ENCODE data around the gene TDRD10. TPM values are rescaled to one million over a fixed set of nuclear protein-coding genes. Genes with fewer than 3 reads are reported as not detected.
"Not testable (repeated sequence)": the region's sequence is repeated elsewhere in the genome, so short reads cannot be mapped to it uniquely, and the experiment has no call there.

Gene TDRD10
- total RNA-seq, 1 experiment from 2014 or later, result not detected

DNA sequence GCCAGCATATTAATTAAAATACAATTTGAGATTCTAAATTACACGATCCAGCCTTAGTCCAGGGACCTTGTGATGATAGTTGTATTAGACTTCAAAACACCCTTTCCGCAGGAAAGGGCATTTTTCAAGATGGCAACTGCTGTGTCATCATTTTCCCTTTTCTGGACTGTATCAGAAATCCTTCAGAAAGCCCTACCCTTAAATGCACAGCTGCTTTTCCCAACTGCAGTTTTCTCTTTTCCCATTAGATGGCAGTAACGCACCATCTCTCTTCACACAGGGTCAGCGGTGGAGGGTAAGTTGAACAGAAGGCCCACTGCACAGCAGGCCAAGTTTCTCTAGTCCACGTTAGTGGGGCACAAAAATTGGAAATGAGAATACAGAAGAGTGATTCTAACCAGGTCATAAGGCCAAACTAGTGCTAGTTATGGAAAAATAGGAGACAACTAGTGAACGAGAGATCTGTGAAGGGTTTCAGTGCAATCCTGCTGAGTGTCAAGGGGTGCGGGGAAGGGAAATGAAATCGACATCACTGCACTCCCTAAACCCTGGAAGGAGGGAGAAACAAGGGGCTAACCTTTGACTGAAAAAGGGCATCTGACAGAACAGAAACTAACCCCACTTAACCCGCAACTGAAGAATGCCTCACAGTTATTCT is 22.1 kb upstream of the TDRD10 start:
- peak; percentile 87 for DNase-seq (ENCODE audit: low spot score)

DNA sequence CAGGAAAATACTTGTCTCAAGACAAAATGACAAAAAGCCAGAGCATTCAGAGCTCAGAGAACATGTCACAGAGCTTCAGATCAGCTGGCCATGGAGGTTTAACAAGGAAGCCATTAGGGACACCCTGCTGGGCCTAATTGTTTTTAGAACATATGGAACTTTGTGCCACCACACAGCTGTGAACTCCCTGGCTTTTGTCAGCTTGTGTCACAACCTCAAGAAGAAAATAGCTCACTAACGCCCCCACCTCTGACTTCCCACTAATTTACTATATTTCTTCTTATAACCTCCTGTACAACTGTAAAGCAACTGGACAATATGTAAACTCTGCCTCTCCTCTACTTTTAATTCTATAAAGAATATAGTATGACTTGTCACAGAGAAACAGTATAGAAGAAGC is 21.0 kb upstream of the TDRD10 start:
- DNase-seq (ENCODE audit: low spot score), result no peak

DNA sequence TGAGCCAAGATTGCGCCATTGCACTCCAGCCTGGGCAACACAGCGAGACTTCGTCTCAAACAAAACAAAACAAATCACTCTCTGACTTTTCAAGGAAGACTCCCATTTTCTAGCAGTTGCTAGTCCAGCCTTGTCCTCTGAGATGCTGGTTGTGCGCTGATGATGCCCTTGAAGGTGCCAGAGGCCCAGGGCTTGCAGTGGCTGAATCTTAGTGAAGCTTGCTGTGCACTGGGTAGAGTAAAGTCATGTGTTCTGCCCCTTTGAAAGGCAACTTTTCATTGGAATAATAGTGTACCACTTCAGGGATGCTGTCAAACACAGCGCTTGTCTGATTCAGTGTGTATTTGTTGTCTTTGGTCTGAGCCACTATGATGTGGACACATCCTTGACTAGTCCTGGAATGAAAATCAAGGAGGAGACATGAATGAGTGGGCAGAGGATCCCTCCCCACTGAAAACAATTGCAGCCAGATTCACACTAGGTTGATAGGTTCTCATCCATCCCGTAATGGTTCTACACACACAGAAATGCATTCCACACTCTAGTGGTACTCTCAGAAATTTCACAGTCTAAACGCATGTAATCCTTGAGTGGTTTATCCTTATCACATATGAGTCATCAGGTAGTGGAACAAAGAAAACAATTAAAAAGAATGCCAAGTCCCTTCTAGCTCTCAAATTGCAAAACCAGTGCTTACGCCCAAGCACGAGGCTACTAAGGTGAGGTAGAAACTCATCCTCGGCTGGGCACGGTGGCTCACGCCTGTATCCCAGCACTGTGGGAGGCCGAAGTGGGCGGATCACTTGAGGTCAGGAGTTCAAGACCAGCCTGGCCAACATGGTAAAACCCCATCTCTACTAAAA is 17.8 kb upstream of the TDRD10 start:
- DNase-seq (ENCODE audit: low spot score), result peak; percentile 97

DNA sequence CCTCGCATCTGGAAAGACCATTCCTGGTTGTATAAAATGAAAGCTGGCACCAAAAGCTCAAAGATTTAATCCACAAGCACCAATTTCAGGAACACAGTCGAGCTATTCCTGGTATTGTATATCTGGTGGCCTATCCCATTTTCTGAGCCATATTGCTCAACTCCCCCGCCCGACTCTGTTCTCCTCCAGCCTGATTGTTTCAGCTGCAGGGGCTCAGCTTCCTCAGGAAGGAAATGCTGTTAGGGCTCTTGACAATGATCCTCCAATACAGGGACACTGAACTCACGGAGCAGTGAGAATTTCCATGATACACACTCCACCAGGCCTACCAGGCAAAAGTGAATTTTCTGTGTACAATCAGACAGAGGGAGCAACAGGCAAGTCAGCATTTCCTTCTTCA is 16.9 kb upstream of the TDRD10 start:
- no peak for DNase-seq (ENCODE audit: low spot score)

DNA sequence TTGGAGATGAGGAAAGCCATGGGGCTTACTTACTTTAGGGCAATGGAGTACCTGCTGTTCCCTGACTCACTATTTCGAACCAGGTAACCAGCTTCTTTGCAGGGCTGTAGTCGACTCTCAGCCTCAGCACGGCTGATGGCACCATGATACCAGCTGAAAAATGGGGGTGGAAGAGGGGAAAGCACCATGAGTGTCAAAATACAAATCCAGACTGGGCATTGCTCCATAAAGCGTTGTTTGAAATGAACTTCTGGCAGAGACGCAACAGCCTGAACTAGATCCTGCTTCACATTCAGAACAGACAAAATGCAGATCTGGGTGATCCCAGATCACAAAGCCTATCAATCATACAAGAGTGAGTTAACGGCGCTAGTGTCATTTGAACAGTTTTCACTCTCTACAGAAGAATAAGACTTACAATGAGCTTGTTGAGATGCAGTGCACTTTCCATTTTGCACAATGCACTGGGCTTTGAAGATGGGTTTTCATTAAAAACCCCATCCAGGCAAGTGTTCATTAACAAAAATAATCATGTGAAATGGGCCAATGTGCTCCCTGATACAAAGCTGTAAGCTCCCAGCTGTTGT is 16.0 kb upstream of the TDRD10 start:
- no peak for DNase-seq (ENCODE audit: low spot score)

DNA sequence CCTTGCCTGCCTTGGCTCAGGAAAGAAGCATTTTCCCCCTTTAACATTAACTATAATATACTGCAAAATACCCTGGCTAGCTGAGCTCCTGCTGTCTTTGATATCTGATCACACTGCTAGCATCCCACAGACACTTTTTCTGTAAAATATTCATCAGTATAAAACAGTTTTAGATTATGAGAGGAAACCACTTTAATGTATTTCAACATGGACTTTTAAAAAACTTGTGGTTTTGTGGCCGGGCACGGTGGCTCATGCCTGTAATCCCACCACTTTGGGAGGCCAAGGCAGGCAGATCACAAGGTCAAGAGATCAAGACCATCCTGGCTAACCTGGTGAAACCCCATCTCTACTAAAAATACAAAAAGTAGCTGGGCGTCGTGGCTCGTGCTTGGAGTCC is 15.3 kb upstream of the TDRD10 start:
- not testable (repeated sequence) for DNase-seq (ENCODE audit: low spot score)

DNA sequence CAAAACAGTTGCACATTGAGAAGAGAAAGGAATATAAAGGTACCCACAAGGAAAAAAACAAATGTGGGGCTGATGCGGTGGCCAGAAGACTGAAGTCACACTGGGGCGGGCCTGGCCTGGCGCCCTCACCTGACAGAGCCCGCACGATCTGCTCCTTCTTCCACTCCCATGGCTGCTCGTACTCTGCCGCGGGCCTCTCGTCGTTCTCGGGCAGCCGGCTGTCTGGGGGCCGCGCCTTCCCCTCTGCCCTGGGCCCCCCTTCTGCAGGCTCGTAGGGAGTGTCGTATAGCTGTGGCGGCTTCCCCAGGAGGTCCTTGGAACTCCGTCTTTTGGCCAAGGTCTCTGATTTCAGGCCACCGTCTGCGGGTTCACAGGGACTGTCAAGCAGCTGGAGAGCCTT is 13.1 kb upstream of the TDRD10 start:
- no peak for DNase-seq (ENCODE audit: low spot score)

DNA sequence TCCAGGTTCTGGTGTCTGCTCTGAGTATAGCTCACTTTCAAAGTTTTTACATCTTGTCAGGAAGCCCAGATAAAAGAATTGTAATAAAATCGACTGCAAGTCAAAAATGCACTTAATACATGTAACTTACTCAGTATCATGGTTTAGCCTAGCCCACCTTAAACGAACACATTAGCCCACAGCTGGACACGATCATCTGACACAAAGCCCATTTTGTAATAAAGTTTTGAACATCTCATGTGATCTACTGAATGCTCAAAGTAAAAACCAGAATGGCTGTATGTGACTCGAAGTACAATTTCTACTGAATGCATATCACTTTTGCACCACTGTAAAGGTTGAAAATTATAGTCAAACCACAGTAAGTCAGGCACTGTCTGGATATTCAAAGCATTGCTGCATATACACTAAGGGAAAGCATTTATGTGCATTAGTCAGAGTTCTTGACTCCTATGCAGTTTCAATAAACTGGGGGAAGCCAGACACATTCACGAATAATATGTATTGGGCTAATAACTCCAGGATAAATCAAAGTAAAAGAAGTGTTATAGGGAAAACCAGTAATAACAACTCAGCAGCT is 12.2 kb upstream of the TDRD10 start:
- DNase-seq (ENCODE audit: low spot score), result no peak

DNA sequence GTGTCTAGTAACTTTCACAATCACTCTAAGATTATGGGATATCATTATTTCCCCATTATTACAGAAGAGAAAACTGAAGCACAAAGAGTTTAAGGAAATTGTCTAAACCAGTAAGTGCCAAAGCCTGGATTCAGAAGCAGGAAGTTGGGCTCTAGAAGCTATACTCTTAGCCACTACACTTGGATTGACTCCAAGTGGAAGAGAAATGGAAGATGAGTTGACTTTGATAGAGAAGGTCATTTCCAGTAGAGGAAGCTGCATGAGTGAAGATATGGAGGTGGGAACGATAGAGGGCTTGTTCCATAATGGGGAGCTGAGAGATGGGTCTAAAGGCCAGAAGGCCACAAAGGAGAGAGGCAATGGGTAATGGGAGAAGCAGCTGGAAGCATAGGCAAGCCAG is 11.7 kb upstream of the TDRD10 start:
- DNase-seq (ENCODE audit: low spot score), result no peak

DNA sequence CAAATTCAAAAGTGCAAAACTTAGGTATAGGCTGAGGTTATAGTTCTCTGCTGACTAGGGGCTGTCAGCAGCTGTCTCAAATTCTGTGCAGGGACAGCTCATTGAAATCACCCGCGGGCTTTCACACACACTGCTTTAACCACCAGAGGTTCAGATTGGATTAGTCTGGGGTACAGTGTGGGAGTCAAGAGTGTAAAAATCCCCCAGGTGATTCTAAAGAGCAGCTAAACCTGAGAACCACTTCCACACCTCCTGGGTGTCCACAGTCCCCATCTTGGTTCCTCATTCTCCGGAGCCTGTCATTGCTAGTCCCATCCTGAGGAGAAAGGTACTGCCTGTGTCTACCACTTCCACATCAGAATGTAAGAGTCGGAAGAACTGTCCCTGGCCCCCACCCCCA is 9.9 kb upstream of the TDRD10 start:
- DNase-seq (ENCODE audit: low spot score), result no peak

DNA sequence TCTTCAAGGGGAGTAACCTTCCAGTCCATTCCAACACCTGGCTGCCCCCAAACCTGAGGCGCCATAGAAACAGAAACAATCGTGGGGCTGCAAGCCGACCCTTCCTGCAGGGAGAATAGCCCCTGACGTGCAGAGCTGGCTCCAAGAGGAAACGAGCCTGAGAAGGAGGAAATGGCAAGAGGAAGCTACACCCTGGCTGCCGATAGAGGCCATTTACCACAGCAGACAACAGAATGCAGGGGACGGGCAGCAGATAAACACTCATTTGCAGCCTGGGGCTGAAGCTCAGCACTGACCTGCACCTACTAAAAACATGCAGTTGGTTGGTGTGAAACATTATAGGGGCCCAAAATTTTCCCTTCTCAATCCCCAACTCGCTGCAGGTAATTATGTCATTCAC is 8.7 kb upstream of the TDRD10 start:
- DNase-seq (ENCODE audit: low spot score), result no peak

DNA sequence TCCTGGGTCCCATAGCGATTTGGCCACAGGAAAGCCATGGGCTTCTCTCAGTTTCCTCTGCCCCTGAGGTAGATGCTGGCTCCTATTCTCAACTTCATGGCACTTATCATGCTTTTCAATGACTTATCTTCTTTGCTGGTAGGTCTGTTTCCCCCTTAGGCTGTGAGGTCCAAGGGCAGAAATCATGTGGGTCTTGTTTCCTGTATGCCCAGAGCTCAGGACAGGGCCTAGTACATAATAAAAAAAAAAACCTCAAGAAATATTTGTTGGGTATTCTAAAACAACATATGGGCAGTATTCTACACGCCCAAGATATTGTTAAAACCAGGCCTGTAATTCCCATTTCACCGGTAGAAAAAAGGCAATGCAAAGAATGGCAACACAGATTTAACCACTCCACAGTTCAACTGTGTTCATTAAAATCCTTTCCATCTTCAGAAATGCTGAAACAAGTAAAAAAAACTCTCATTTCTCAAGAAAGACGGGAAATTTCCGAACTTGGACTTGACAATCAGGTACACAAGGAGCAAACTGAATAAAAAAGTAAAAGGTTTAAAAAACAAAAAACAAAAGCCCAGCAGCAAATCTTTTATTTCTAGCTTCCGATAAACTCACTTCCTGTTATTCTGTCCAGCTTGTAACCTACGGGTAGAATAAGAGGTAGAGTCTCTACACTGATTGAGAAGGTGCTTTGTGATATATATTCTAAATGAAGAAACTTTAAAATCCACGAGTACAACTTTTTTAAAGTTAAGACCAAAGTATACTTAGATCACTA is 6.3 kb upstream of the TDRD10 start:
- no peak for DNase-seq (ENCODE audit: low spot score)

DNA sequence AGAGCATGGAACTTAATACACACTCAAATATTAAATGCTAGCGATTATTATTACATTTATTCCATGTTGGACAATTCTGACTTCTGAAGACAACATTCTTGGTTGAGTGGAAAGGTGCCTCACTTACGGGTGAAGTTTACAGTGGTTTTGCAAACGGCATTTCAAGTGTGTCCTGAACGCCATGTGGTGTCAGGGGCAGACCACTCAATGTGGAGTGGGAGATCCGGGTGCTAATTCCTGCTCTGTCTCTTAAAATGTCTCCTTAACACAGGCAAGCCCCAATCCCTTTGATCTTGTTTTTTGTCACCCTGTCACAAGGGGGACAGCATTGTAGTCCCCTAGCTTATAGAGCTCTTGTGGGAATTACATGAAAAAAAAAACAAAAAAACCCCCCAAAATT is 5.6 kb upstream of the TDRD10 start:
- no peak for DNase-seq (ENCODE audit: low spot score)

DNA sequence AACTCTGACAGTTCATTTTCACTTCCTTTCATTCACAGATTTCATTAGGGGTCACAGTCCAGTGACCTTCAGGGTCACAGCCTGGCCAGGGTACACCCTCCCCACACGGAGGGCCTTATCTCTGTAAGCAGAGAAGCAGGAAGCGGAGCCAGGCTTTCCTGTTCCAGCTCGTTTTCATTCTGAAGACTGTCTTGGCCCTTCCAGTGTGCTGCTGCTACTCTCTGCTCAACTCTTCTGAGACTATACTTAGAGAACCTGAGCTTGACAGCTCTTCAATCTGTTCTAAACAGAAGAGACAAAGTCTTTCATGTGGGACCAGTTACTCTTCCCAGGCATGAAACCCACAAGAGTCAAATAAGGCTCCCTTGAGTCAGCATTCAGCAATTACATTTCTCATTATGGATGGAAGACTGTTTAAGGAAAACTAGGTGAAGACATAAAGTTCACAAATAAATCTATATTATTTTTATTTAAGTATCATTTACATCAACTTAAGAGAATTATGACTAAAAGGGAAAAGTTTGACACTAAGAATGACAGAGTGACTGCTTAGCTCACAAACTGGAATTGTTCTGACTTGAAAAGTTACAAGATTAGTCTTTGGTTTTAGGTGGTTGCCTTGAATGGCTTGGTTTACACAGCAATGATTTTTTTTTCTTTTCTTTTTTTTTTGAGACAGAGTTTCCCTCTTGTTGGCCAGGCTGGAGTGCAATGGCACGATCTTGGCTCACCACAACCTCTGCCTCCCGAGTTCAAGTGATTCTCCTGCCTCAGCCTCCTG is 4.8 kb upstream of the TDRD10 start:
- DNase-seq (ENCODE audit: low spot score), result no peak

DNA sequence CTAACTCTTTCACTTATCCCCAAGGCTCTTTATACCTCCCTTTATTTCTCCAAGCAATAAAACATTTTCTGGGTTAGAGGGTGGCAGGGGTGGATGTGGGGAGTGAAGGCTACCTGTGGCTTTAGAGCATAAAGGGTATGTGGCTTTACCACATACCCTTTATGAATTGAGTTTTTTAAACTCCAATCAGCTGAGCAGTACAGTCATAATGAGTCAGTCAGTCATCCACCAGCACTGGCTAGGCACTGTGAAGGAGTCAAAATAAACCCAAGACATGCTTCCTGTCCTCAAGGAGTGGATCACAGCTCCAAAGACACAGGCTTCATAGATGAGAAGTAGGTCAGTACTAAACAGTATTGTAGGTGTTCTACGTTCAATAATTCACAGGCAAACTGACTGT is 2.6 kb upstream of the TDRD10 start:
- no peak for DNase-seq (ENCODE audit: low spot score)

DNA sequence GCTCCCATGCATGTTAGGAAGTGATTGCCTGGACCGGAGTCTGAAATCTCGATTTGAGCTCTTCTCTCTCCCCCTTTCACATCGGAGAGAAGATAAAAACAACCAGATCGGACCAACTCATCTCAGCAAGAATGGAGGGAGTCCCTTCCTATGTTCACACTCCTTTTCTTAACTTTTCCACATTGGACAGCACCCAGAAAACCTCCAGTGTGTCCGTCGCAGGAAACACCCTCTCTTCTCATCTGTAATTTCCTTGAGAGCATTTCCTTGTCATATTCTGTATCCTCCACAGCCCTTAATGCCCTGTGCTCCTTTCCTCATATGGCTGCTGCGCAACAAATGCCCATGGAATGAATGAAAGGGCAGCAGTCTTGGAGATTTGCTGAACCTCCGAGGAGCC is 1.5 kb upstream of the TDRD10 start:
- no peak for DNase-seq (ENCODE audit: low spot score)

DNA sequence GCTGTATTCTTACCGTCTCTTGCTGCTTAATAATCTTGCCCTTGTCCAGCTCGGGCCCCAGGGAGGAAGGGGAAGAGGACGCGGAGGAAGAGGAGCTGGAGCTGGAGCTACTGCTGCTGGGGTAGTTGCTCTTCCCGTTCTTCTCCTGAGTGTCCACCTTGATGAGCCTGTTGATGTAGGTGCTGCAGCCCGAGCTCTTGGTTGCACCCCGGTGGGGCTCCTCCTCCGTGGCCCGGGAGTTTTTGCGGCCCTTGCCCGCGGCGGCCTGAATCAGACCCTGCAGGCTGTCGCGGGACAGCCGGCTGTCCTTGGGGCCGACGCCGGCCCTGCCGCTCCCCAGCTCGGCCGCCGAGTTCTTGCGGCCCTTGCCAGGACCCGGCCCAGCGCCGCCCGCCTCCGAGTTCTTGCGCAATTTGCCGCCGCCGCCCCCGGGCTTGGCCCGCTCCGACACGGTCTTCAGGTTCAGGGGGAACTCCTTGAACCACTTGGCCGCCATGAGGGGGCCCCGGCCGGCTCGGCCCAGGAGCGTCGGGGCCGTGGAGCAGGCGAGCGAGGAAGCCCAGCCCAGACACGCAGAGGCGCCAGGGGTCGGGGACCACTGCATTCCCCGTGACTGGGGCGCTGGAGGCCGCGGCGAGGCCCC is 475 bp upstream of the TDRD10 start:
- no peak for DNase-seq (ENCODE audit: low spot score)

DNA sequence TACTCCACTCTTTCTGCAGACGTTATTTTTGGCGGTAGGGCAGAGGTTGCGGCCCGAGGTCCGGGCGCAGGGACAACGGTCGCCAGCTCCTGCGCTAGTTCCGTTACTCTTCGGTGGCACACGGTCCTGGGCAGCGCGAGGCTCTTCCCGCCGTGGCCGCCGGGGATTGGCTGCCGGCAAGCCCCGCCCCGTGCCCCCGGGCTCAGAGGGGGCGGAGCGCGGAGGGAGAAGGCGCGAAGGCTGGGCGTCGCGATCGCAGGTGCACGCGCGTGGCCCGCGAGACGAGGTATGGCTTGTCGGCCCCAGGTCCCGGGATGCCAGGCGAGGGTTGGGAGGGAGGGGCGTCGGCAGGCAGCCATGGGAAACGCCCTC is 711 bp downstream of the TDRD10 start:
- DNase-seq (ENCODE audit: low spot score), result no peak

DNA sequence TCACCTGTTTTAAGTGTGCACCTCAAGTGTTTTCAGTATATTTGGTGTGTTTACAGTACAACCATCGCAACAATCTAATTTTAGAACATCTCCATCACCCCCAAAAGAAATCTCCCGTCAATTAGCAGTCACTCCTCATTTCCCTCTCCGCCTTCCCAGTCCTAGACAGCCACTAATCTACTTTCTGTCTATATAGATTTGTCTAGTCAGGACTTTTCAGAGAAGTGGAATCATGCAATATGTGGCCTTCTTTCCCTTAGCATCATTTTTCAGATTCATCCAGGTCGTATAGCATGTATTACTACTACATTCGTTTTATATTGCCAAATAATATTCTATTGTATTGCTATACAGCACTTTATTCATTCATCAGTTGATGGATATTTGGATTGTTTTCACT is 1.9 kb downstream of the TDRD10 start:
- no peak for DNase-seq (ENCODE audit: low spot score)

DNA sequence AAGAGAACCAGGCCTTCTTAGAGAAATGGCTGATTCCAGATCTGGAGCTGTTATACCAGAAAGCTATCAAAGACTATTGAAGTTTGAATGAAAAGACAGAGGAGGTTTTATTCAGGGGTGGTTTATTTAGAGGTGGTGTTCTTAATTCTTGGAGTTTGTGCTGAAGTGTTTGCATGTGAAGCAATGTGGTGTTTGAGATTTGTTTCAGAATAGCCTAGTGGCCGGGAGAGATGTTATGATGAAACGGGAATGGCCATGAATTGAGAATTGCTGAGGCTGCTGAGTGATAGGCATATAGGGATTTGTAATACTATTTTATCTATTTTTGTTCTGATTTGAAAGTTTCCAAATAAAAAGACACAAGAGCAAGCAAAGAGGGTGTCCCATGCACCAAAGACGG is 10.7 kb downstream of the TDRD10 start:
- no peak for DNase-seq (ENCODE audit: low spot score)

DNA sequence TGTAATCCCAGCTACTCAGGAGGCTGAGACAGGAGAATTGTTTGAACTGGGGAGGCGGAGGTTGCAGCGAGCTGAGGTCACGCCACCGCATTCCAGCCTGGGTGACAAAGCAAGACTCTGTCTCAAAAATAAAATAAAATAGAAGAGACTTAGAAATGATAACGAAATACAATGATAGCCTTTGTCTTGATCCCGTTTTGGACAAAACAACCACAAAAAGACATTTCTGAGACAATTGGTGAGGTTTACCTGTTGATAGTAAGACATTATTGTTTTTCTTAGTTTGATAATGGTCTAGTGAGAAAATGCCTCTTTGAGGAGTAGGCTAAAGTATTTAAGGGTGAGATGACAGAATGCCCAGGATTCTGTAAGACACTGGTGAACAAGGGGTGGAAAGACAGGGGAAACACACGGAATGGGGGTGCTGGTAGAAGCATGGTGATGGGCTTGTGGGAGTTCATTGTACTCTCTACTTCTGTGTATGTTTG is 12.1 kb downstream of the TDRD10 start:
- DNase-seq (ENCODE audit: low spot score), result no peak

Measured in A172 (cell line).